Omental fat pad (tissue), 4 donors: ENCODE measurements around the gene DNM3. TPM values are rescaled to one million over a fixed set of nuclear protein-coding genes. Genes with fewer than 3 reads are reported as not detected.

Experiments
- ATAC-seq: fragments of 150-250 bp; one replicate; pipeline ENCODE4 v1.9.1; 2016; ENCODE audit warnings: mild to moderate bottlenecking, moderate library complexity; ENCODE audit not compliant: low FRiP score
- DNase-seq: peaks from one replicate; pipeline ENCODE4 v3.0.0-alpha.2; 2019; ENCODE audit warnings: low spot score
- CTCF ChIP-seq, 3 donors: fragments of 450-650 bp; IDR thresholded peaks; one replicate each; pipeline ENCODE4 v1.5.1; 2016 to 2017; ENCODE audit warnings: antibody characterized with exemption in 3 of 3, mild to moderate bottlenecking in 3 of 3, moderate library complexity in 2 of 3
- total RNA-seq, 4 donors: library from RNA; depleted of rRNA; stranded (reverse); fragments of >200 nt; gene quantifications; one replicate each; pipeline ENCODE4 v1.1.0, GENCODE V29; 2016

The DNM3 gene
- total RNA-seq, 4 donors from 2014 or later: 2.9 to 15.8 (median 5.5) TPM

- TF ChIP-seq CTCF (IDR thresholded peaks at IDR 0.05): no peak
- no peak for ATAC-seq
- DNase-seq: no peak
Observed at GRCh38 chr1:172241540-172241939, 400.2 kb downstream of the DNM3 start.

GRCh38 chr1:172244865-172245264 lies 403.6 kb downstream of the DNM3 start:
- DNase-seq (no peak), ATAC-seq (no peak)
- no peak for TF ChIP-seq CTCF (IDR thresholded peaks at IDR 0.05)

- ATAC-seq (no peak), DNase-seq (no peak)
- no peak for TF ChIP-seq CTCF (IDR thresholded peaks at IDR 0.05)
Observed at GRCh38 chr1:172245788-172246187, 404.5 kb downstream of the DNM3 start.

GRCh38 chr1:172246521-172247390 lies 405.5 kb downstream of the DNM3 start:
- no peak for DNase-seq
- ATAC-seq: no peak
- TF ChIP-seq CTCF (IDR thresholded peaks at IDR 0.05): no peak

- DNase-seq: no peak
- ATAC-seq: no peak
- TF ChIP-seq CTCF (IDR thresholded peaks at IDR 0.05): no peak
Observed at GRCh38 chr1:172251486-172251885, 410.2 kb downstream of the DNM3 start.

GRCh38 chr1:172252321-172252720 lies 411.0 kb downstream of the DNM3 start:
- TF ChIP-seq CTCF (IDR thresholded peaks at IDR 0.05): no peak
- no peak for ATAC-seq
- no peak for DNase-seq

- ATAC-seq (no peak), DNase-seq (no peak)
- TF ChIP-seq CTCF (IDR thresholded peaks at IDR 0.05): no peak
Observed at GRCh38 chr1:172252958-172253357, 411.7 kb downstream of the DNM3 start.
